ENCODE data around the gene P2RY11. TPM values are rescaled to one million over a fixed set of nuclear protein-coding genes. Genes with fewer than 3 reads are reported as not detected.

The P2RY11 gene
- total RNA-seq, 1 donor from 2014 or later: 19.3 TPM

GRCh38 chr19:10116085-10116865 lies 4.8 kb downstream of the P2RY11 start:
- peaks cover 3% of the 10 kb centered on the region for H3K36me3 ChIP-seq (ENCODE audit: insufficient read depth, low read length)
- DNase-seq (ENCODE audit: low read depth) (no peak), FAIRE-seq (no peak)
- H3K36me3 Mint-ChIP-seq (ENCODE audit: low read depth, unreplicated experiment): peaks cover 10% of the 10 kb centered on the region
- no peak overlapping the region for H3K27ac ChIP-seq (ENCODE audit: low read depth, low read length)
- H3K4me2 ChIP-seq (ENCODE audit: low read length): no peak overlapping the region
- H3K4me1 ChIP-seq (ENCODE audit: insufficient read depth, low read length): peaks cover 16% of the 10 kb centered on the region
- no peaks in the 10 kb centered on the region for H3K27me3 ChIP-seq (ENCODE audit: insufficient read depth, low read length)
- peaks cover 10% of the 10 kb centered on the region for H3K4me1 Mint-ChIP-seq (ENCODE audit: low read depth, unreplicated experiment)
- peaks cover 36% of the 10 kb centered on the region for H3K79me2 ChIP-seq (ENCODE audit: insufficient read depth, low read length)
- no peak overlapping the region for H2AFZ ChIP-seq (ENCODE audit: low read depth, low read length)
- no peak overlapping the region for H3K9ac ChIP-seq (ENCODE audit: low read length)
- peak overlapping the region; percentile 71 for H3K27ac Mint-ChIP-seq (ENCODE audit: unreplicated experiment)
- no peak overlapping the region for H3K4me3 Mint-ChIP-seq (ENCODE audit: unreplicated experiment)
- no peaks in the 10 kb centered on the region for H3K9me3 ChIP-seq (ENCODE audit: insufficient read depth, low read depth, low read length)
- H3K4me3 ChIP-seq (ENCODE audit: insufficient read depth, low read depth, low read length): no peak overlapping the region
- no peaks in the 10 kb centered on the region for H3K9me3 Mint-ChIP-seq (ENCODE audit: unreplicated experiment)
- TF ChIP-seq EZH2 (IDR thresholded peaks at IDR 0.05; ENCODE audit: insufficient read depth, low read length) (no peak), CTCF (IDR thresholded peaks at IDR 0.05; ENCODE audit: insufficient read depth, low read depth, low read length) (no peak)
- peaks cover 66% of the 10 kb centered on the region for H4K20me1 ChIP-seq (ENCODE audit: insufficient read depth, low read length)
- H3K27me3 Mint-ChIP-seq (ENCODE audit: low read depth, unreplicated experiment): no peaks in the 10 kb centered on the region

- H3K4me1 ChIP-seq (ENCODE audit: insufficient read depth, low read length): peaks cover 16% of the 10 kb centered on the region
- H3K4me1 Mint-ChIP-seq (ENCODE audit: low read depth, unreplicated experiment): peaks cover 10% of the 10 kb centered on the region
- H4K20me1 ChIP-seq (ENCODE audit: insufficient read depth, low read length): peaks cover 61% of the 10 kb centered on the region
- H2AFZ ChIP-seq (ENCODE audit: low read depth, low read length): no peak overlapping the region
- FAIRE-seq (no peak), DNase-seq (ENCODE audit: low read depth) (no peak)
- no peak for TF ChIP-seq CTCF (IDR thresholded peaks at IDR 0.05; ENCODE audit: insufficient read depth, low read depth, low read length)
- H3K27ac Mint-ChIP-seq (ENCODE audit: unreplicated experiment): peak overlapping the region; percentile 47
- no peaks in the 10 kb centered on the region for H3K27me3 Mint-ChIP-seq (ENCODE audit: low read depth, unreplicated experiment)
- H3K9me3 Mint-ChIP-seq (ENCODE audit: unreplicated experiment): no peaks in the 10 kb centered on the region
- H3K4me3 Mint-ChIP-seq (ENCODE audit: unreplicated experiment): peak overlapping the region; percentile 66
- H3K79me2 ChIP-seq (ENCODE audit: insufficient read depth, low read length): peaks cover 36% of the 10 kb centered on the region
- no peaks in the 10 kb centered on the region for H3K27me3 ChIP-seq (ENCODE audit: insufficient read depth, low read length)
- no peak overlapping the region for H3K4me3 ChIP-seq (ENCODE audit: insufficient read depth, low read depth, low read length)
- H3K36me3 Mint-ChIP-seq (ENCODE audit: low read depth, unreplicated experiment): peaks cover 7% of the 10 kb centered on the region
- H3K4me2 ChIP-seq (ENCODE audit: low read length): no peak overlapping the region
- H3K27ac ChIP-seq (ENCODE audit: low read depth, low read length): no peak overlapping the region
- no peaks in the 10 kb centered on the region for H3K9me3 ChIP-seq (ENCODE audit: insufficient read depth, low read depth, low read length)
- H3K36me3 ChIP-seq (ENCODE audit: insufficient read depth, low read length): peaks cover 3% of the 10 kb centered on the region
- no peak overlapping the region for H3K9ac ChIP-seq (ENCODE audit: low read length)
Observed at GRCh38 chr19:10116866-10117616, 5.5 kb downstream of the P2RY11 start.

Data from astrocyte (in vitro differentiated cells and primary cell).